NCI-H1092 treated with DMSO at 0.1 percent for 48 hours (cell line): Measurements from ENCODE around the gene NUMA1.

Experiments used
- DNase-seq: peaks from one replicate; lab custom pipeline; 2025; lab: John Stamatoyannopoulos, UW

Gene NUMA1

GRCh38 chr11:72067676-72068075, 12.7 kb downstream of the NUMA1 start:
- no peak for DNase-seq

DNA sequence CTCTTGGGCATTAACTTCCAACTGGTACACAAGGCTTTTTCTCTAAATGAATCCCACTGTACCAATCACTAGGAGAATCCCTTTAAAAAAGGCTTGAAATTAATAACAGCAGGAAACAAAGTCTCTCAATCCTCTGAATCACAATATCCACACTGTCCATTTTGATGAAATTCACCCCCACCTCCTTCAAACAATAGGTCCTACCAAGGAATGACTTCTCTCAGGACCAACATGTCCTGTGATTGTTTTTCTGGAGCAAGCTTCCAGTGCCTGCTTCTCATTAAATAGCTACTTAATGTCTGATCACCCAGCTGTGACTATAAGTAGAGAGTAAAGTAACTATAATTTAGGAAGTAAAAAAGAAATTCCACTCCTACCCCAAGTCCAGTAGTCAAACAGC, 13.1 kb downstream of the NUMA1 start:
- no peak for DNase-seq

DNA sequence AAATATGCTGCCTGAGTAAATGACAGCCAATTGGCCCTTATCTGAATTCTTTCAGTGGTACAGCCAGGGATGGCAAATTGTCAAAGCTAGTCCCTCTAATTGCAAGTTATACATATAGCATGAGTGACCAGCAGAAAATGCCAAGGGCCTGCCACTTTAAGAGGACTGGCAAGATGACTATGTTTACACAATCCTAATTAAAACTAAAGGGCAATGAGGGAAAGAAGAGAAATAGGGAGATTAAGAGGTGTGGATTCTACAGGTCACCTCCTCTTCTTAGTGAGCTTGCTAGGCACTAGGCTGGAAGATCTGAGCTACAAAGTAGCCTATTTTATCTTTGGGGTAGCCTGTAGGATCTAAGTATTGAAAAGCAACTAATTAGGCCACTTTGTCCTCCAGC, 13.5 kb downstream of the NUMA1 start:
- no peak for DNase-seq

- no peak for DNase-seq
Observed at GRCh38 chr11:72061739-72062396, 18.5 kb downstream of the NUMA1 start.

- DNase-seq, result no peak
Observed at GRCh38 chr11:72058416-72059034, 21.8 kb downstream of the NUMA1 start.

DNA sequence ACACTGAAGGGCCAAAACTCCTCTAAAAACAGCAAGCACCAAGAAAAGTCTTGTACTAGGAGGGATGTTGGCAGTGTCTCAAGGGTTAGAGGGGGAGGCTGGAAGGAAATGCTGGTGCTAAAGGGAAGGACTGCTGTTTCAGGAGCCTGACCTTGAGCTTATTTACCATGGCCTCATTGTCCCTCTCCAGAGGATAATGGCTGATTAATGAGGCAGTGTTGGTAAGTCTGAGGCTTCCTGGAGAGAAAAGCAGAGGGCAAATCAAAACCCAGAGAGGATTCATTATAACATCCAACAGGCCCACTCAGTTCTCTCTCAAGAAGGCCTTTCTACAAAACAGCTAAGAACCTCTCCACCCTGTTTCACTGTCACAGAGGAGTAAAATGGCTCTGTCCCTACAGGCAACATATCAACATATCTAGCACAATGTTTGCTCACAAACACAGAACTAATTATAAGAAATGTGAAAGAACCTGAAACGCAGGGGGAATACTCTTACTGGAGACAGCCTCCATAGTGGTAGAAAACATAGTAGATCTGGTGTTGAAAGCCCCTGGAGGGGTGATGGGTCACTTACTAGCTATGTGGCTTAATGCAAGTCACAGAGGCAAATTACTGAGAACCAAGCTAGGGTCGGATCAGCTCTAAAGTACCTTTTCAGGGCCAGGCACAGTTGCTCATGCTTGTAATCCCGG, 31.4 kb downstream of the NUMA1 start:
- peak; percentile 35 for DNase-seq

DNA sequence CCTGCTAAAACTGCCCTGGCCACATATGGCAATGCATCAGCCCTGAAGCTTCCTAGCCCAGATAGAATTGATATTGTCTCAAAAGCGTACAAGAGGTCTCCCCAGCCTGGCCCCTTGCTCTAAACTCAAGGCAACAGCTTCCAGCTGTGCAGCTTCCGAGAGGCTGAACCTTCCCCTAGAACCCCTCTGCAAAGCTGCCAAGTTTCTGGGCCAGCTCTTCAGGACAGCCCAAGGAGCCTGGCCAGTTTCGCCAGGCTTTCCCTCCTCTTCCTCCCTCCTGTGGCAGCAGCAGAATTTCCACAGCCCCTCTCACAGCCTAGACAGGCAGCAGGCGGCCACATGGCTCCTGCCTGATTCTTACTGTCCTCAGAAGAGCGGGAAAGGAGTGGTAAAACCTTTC, 34.5 kb downstream of the NUMA1 start:
- DNase-seq, result no peak

DNA sequence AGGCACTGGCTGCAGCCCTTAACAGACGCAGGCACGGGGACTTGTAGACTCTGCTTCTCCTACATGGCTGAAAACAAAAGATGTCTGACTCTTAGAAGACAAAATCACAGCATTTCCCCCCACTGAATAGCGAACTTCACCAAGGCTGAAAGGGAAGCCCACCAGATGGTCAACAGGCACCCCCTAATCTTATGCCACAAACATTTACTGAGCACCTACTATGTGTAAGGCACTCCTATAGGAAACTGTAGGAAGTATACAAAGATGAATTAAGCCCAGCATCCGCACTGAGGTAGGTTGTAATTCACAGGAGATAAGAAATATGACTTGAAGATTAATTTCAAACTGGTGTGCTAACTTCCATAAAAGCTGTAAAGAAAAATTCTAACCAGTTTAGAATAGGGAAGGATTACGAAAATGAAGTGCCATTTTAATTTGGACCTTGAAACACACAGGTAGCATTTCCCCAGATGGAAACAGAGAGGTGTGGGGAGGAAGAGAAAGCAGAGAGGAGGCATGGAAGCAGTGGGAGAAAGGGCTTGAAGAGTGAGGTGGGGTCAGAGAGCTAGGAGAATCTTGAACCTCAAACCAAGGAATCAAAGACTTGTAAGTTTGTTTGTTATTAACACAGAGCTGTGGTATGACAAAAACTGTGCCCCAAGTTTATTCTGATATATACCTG, 38.1 kb downstream of the NUMA1 start:
- no peak for DNase-seq

DNA sequence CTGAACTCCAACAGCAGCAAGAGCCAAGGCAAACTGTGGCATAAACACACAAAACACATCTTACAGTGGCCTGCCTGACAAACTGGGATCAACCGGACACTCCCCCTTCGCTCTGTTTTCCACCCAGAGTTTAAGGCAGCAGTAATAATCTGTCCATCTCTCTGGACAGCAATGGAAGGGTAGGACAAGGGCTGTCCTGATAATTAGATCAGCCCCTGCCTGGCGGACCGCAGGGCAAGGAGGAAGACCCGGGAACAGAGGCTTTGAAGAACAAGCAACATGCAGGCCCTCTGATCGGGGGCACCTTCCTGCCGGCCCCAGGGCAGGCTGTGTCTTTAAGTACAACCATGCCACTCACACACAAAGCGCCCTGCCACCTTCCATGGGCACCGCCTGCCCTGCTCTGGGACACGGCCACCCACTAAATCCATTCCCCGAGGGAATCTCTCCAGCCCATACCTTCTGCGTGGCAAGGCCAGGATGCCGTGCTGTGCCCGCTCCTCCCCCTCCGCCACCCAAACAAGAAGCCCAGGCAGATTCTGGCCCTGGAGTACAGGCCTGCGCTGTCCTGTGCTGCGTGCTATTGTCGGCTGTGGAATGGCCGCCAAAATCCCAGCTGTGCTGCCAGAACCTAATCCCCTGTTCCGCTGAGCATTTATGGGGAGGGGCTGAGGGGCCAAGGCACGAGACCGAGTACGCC, 38.8 kb downstream of the NUMA1 start:
- peak; percentile 86 for DNase-seq

DNA sequence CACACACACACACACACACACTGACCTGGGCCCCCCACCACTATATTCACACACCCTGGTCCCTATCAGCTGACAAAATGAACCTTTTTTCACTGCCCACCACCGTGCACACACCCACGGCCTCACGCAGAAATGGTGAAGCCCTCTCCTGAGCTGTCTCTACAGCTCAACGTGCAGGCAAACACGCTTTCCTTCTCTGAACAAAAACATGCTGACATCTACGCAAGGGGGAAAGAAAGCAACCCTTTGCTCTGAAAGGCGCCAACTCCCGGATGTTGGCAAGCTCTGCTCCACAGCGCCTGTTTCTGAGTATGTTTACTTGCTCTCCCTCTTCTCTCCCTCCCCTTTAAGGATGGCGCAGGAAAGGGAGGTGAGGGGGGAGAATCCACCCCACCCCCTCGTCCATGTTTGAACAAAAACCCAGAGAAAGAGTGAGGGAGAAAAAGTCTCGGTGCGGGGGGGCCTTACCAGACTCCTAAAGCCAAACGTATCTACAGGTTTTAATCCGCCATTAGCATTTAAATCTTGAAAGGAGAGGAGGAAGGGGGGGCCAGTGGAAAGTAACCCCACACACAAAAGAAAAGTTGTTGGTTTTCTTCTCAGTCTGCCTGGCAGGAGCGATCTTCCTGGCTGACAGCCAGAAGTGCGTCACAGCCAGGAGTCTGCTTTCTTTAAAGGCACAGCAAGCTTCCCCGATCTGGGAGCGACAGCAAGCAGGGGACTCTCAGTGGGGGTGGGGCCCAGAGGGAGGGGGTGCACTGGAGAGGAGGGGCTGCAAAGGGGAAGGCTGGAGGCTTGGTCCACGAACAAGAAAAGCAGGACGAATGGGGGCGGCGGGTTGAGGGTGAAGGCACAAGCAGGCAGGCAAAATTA, 39.6 kb downstream of the NUMA1 start:
- peak; percentile 97 for DNase-seq

- peak; percentile 31 for DNase-seq
Observed at GRCh38 chr11:72039856-72040401, 40.4 kb downstream of the NUMA1 start.

GRCh38 chr11:72039031-72039855, 41.1 kb downstream of the NUMA1 start:
- DNase-seq, result no peak

- DNase-seq, result peak; percentile 36
Observed at GRCh38 chr11:72038491-72038890, 41.9 kb downstream of the NUMA1 start.

DNA sequence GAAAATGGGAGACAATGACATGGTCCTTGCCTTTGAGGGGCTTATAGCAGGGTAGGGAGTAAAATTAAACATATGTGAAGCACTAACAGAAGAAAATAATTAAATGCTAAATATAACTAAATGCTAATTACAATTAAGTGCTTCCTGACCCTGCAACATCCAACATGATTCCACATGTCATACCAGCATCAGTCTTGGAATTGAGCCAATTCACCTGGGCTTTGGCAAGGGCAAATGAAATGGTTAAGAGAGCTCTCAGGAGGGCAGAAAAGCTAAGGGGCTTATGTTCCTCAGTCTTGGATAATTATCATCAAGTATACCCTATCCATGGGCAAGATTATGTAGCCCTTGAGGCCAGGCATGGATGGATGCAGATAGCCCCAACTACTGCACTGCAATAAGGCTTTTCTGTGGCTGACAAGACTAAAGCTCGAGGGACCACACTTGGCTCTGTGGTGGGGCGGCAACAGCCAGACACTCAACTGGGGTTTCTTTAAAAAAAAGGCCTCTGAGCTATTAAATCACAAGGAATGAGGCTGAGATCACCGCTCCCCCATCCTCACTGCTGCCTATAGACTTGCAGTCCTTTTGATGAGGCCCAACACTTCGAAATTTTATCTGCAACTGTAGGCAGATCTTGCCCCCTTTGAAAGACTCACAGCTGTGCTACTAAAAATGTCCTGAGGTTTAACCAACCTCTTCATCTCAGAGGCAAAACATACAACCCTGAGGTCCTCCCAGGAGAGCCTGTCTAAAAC, 42.6 kb downstream of the NUMA1 start:
- DNase-seq, result no peak

- DNase-seq, result no peak
Observed at GRCh38 chr11:72036687-72037086, 43.7 kb downstream of the NUMA1 start.

- no peak for DNase-seq
Observed at GRCh38 chr11:72030472-72031045, 49.8 kb downstream of the NUMA1 start.

DNA sequence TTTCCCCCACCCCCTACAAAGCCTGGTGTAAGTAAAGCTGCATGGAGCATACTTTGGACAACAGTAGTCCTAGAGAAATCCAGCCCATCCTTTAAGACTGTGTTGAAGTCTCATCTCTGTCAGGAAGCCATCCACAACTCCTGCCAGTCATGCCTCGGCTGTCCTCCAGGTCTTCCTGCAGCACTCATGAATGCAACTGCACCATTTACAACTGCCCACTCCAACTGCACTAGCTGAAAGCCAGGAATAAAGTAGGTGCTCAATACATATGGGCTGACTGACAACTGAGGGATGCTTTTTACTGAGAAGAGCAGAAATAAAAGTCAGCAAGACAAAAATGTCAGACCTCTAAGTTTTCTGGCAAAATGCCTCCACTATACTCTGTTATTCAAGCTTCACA, 54.3 kb downstream of the NUMA1 start:
- DNase-seq, result no peak

- no peak for DNase-seq
Observed at GRCh38 chr11:72024069-72024754, 56.1 kb downstream of the NUMA1 start.
